GM18502 (cell line): ENCODE results near the gene RNF151.
"Not testable (repeated sequence)": the region's sequence is repeated elsewhere in the genome, so short reads cannot be mapped to it uniquely, and the experiment has no call there.

Experiments used
- ATAC-seq: cut with Tn5 transposase; IDR thresholded peaks from one replicate; pipeline ENCODE4 v1.9.1; 2021; ENCODE audit warnings: mild to moderate bottlenecking; ENCODE audit not compliant: unreplicated experiment, poor library complexity

RNF151 gene

GRCh38 chr16:1966460-1966859 is at the start of gene RNF151:
TSS of gene RNF151 (plus strand) at chr16:1966856. CDS start at chr16:1966882, 26 bp downstream.
- no peak for ATAC-seq

GRCh38 chr16:1917056-1917664 is 49.5 kb upstream of the RNF151 start:
- no peak for ATAC-seq

- ATAC-seq: no peak
These were observed 48.8 kb upstream of the RNF151 start for GRCh38 chr16:1917665-1918350.

GRCh38 chr16:1918351-1919326 is 48.0 kb upstream of the RNF151 start, which contains the start of gene HS3ST6:
TSS of gene HS3ST6 (minus strand) at chr16:1918415. CDS start at chr16:1918323, 92 bp downstream.
- no peak for ATAC-seq

- ATAC-seq: no peak
These were observed 47.2 kb upstream of the RNF151 start for GRCh38 chr16:1919327-1919998.

- ATAC-seq: not testable (repeated sequence)
These were observed 46.5 kb upstream of the RNF151 start for GRCh38 chr16:1920122-1920521.

GRCh38 chr16:1920727-1921171 is 45.9 kb upstream of the RNF151 start:
- ATAC-seq: no peak

- no peak for ATAC-seq
These were observed 44.3 kb upstream of the RNF151 start for GRCh38 chr16:1922357-1922756.

GRCh38 chr16:1923299-1924034 is 43.2 kb upstream of the RNF151 start:
- ATAC-seq: no peak

GRCh38 chr16:1924095-1924494 is 42.6 kb upstream of the RNF151 start:
- ATAC-seq: no peak

GRCh38 chr16:1926271-1926670 is 40.4 kb upstream of the RNF151 start:
- no peak for ATAC-seq

- no peak for ATAC-seq
These were observed 37.6 kb upstream of the RNF151 start for GRCh38 chr16:1929105-1929504.

GRCh38 chr16:1929578-1930337 is 36.9 kb upstream of the RNF151 start:
- peak; percentile 86 for ATAC-seq

GRCh38 chr16:1930338-1930720 is 36.3 kb upstream of the RNF151 start:
- no peak for ATAC-seq

- no peak for ATAC-seq
These were observed 34.3 kb upstream of the RNF151 start for GRCh38 chr16:1932050-1933028.

- no peak for ATAC-seq
These were observed 33.5 kb upstream of the RNF151 start for GRCh38 chr16:1933097-1933661.

- no peak for ATAC-seq
These were observed 29.6 kb upstream of the RNF151 start for GRCh38 chr16:1936945-1937479.
